Peyer's patch (tissue), 4 donors: ENCODE data around the gene SYNPO.

Experiments used
- CTCF ChIP-seq, 6 experiments: fragments of 450-650 bp in 4 of 6; fragments of 200-600 bp in 2 of 6; sonication (generic) in 1 of 6; IDR thresholded peaks; one replicate each; pipeline ENCODE4 v1.5.1; 2017 to 2019; ENCODE audit warnings: antibody characterized with exemption in 6 of 6, mild to moderate bottlenecking in 3 of 6, moderate library complexity in 1 of 6
- POLR2A ChIP-seq, 2 donors: fragments of 450-650 bp; IDR thresholded peaks; one replicate each; pipeline ENCODE4 v1.5.1; 2017; ENCODE audit warnings: antibody characterized with exemption in 2 of 2, mild to moderate bottlenecking in 2 of 2, moderate library complexity in 2 of 2

- TF ChIP-seq POLR2A (IDR thresholded peaks at IDR 0.05) (no peak), CTCF (IDR thresholded peaks at IDR 0.05) (no peak)
Measured at GRCh38 chr5:150659360-150660107, 19.1 kb downstream of the SYNPO start.
